Eye (tissue), 1 donor: ENCODE results near the gene SOCS6.
"Not testable (repeated sequence)": the region's sequence is repeated elsewhere in the genome, so short reads cannot be mapped to it uniquely, and the experiment has no call there.

ENCODE experiments used
- DNase-seq: peaks from one replicate; pipeline ENCODE4 v3.0.0-alpha.2; 2015

The SOCS6 gene

GRCh38 chr18:70324897-70325296 lies 36.1 kb downstream of the SOCS6 start:
- DNase-seq: no peak

GRCh38 chr18:70326255-70326654 lies 37.4 kb downstream of the SOCS6 start:
- no peak for DNase-seq

GRCh38 chr18:70328169-70328568 lies 39.3 kb downstream of the SOCS6 start:
- DNase-seq: no peak

- DNase-seq: no peak
These were observed 40.2 kb downstream of the SOCS6 start for GRCh38 chr18:70329071-70329470.

- no peak for DNase-seq
These were observed 42.0 kb downstream of the SOCS6 start for GRCh38 chr18:70330887-70331286.

GRCh38 chr18:70331456-70332097 lies 42.7 kb downstream of the SOCS6 start:
- DNase-seq: no peak

GRCh38 chr18:70332694-70333093 lies 43.8 kb downstream of the SOCS6 start:
- no peak for DNase-seq

GRCh38 chr18:70333316-70333715 lies 44.5 kb downstream of the SOCS6 start:
- no peak for DNase-seq

- no peak for DNase-seq
These were observed 44.9 kb downstream of the SOCS6 start for GRCh38 chr18:70333757-70334156.

GRCh38 chr18:70334264-70334663 lies 45.4 kb downstream of the SOCS6 start:
- DNase-seq: no peak

GRCh38 chr18:70334728-70335329 lies 46.0 kb downstream of the SOCS6 start:
- DNase-seq: no peak

- no peak for DNase-seq
These were observed 47.3 kb downstream of the SOCS6 start for GRCh38 chr18:70335892-70336726.

GRCh38 chr18:70337139-70337972 lies 48.5 kb downstream of the SOCS6 start:
- DNase-seq: no peak

GRCh38 chr18:70338890-70339289 lies 50.0 kb downstream of the SOCS6 start:
- no peak for DNase-seq

GRCh38 chr18:70339915-70340314 lies 51.1 kb downstream of the SOCS6 start:
- no peak for DNase-seq

- DNase-seq: not testable (repeated sequence)
These were observed 59.6 kb downstream of the SOCS6 start for GRCh38 chr18:70348481-70348880.

GRCh38 chr18:70349316-70349715 lies 60.5 kb downstream of the SOCS6 start:
- DNase-seq: no peak

GRCh38 chr18:70354080-70354479 lies 65.2 kb downstream of the SOCS6 start:
- DNase-seq: no peak

GRCh38 chr18:70354771-70355170 lies 65.9 kb downstream of the SOCS6 start:
- no peak for DNase-seq

- no peak for DNase-seq
These were observed 67.0 kb downstream of the SOCS6 start for GRCh38 chr18:70355620-70356385.

- DNase-seq: not testable (repeated sequence)
These were observed 69.2 kb downstream of the SOCS6 start for GRCh38 chr18:70358105-70358406.

GRCh38 chr18:70359071-70359470 lies 70.2 kb downstream of the SOCS6 start:
- no peak for DNase-seq
